Measurements from ENCODE around the gene ZFP36.

Gene ZFP36

GRCh38 chr19:39403331-39404312 is 3.0 kb upstream of the ZFP36 start:
- DNase-seq (ENCODE audit: low read depth in 1 of 2, low spot score in 1 of 2), result peak; percentile 84 to 93

GRCh38 chr19:39405261-39405957 is 1.2 kb upstream of the ZFP36 start:
- DNase-seq (ENCODE audit: low read depth in 1 of 2, low spot score in 1 of 2), result no peak

- peak; percentile 65 to 80 for DNase-seq (ENCODE audit: low read depth in 1 of 2, low spot score in 1 of 2)
Measured at GRCh38 chr19:39405958-39406655, 540 bp upstream of the ZFP36 start.

- no peak for DNase-seq (ENCODE audit: low read depth in 1 of 2, low spot score in 1 of 2)
Measured at GRCh38 chr19:39407410-39407659, 688 bp downstream of the ZFP36 start.

GRCh38 chr19:39407660-39408391 is 1.2 kb downstream of the ZFP36 start:
- DNase-seq (ENCODE audit: low read depth in 1 of 2, low spot score in 1 of 2), result no peak

- DNase-seq (ENCODE audit: low read depth in 1 of 2, low spot score in 1 of 2), result no peak
Measured at GRCh38 chr19:39408392-39409207, 2.0 kb downstream of the ZFP36 start.

- DNase-seq (ENCODE audit: low read depth in 1 of 2, low spot score in 1 of 2), result peak in 1 of 2 donors; percentile 65
Measured at GRCh38 chr19:39409208-39410016, 2.8 kb downstream of the ZFP36 start.

GRCh38 chr19:39410017-39410830 is 3.6 kb downstream of the ZFP36 start:
- no peak for DNase-seq (ENCODE audit: low read depth in 1 of 2, low spot score in 1 of 2)

- DNase-seq (ENCODE audit: low read depth in 1 of 2, low spot score in 1 of 2), result no peak
Measured at GRCh38 chr19:39410831-39411080, 4.1 kb downstream of the ZFP36 start.

GRCh38 chr19:39411081-39411831 is 4.6 kb downstream of the ZFP36 start:
- DNase-seq (ENCODE audit: low read depth in 1 of 2, low spot score in 1 of 2), result no peak

- peak; percentile 69 to 91 for DNase-seq (ENCODE audit: low read depth in 1 of 2, low spot score in 1 of 2)
Measured at GRCh38 chr19:39411832-39412099, 5.1 kb downstream of the ZFP36 start.

- peak; percentile 96 to 100 for DNase-seq (ENCODE audit: low read depth in 1 of 2, low spot score in 1 of 2)
Measured at GRCh38 chr19:39412100-39412866, 5.6 kb downstream of the ZFP36 start, which contains the start of gene PLEKHG2. Gene PLEKHG2 (plus strand): TSS chr19:39412669. CDS start chr19:39414087, 1,418 bp downstream.

GRCh38 chr19:39412867-39413271 is 6.2 kb downstream of the ZFP36 start:
- DNase-seq (ENCODE audit: low read depth in 1 of 2, low spot score in 1 of 2), result no peak

GRCh38 chr19:39413272-39413910 is 6.7 kb downstream of the ZFP36 start:
- no peak for DNase-seq (ENCODE audit: low read depth in 1 of 2, low spot score in 1 of 2)

GRCh38 chr19:39413911-39414608 is 7.4 kb downstream of the ZFP36 start:
- no peak for DNase-seq (ENCODE audit: low read depth in 1 of 2, low spot score in 1 of 2)

Measured in activated CD4-positive, alpha-beta T cell treated with anti-CD3 and anti-CD28 coated beads, Interleukin-2, amount 50 U/mL, for 24 hours (primary cell).